Stimulated activated CD8-positive, alpha-beta memory T cell treated with anti-CD3 and anti-CD28 coated beads, Interleukin-7, amount 100 ng/mL, for 48 hours (primary cell): Measurements from ENCODE around the gene SFRP2.

Source experiments
- DNase-seq, 2 donors: peaks; one replicate each; pipeline ENCODE4 v3.0.0-alpha.2; 2020; ENCODE audit warnings: low read depth in 1 of 2; ENCODE audit errors: extremely low read depth in 1 of 2

Gene SFRP2

GRCh38 chr4:153798420-153798819, 9.5 kb upstream of the SFRP2 start:
- DNase-seq, result no peak

- no peak for DNase-seq
Measured at GRCh38 chr4:153794006-153794405, 5.1 kb upstream of the SFRP2 start.

GRCh38 chr4:153792618-153793247, 3.9 kb upstream of the SFRP2 start:
- DNase-seq, result no peak

- DNase-seq, result no peak
Measured at GRCh38 chr4:153791746-153792617, 3.1 kb upstream of the SFRP2 start.

GRCh38 chr4:153790962-153791551, 2.2 kb upstream of the SFRP2 start:
- no peak for DNase-seq

GRCh38 chr4:153790500-153790865, 1.6 kb upstream of the SFRP2 start:
- DNase-seq, result no peak

GRCh38 chr4:153789741-153790499, 1.0 kb upstream of the SFRP2 start:
- DNase-seq, result no peak

- DNase-seq, result no peak
Measured at GRCh38 chr4:153788051-153788412, 851 bp downstream of the SFRP2 start.

- no peak for DNase-seq
Measured at GRCh38 chr4:153787575-153787974, 1.3 kb downstream of the SFRP2 start.

GRCh38 chr4:153787061-153787560, 1.8 kb downstream of the SFRP2 start:
- DNase-seq, result no peak

GRCh38 chr4:153785910-153786721, 2.8 kb downstream of the SFRP2 start:
- DNase-seq, result no peak

- DNase-seq, result no peak
Measured at GRCh38 chr4:153784166-153784699, 4.7 kb downstream of the SFRP2 start.

- DNase-seq, result no peak
Measured at GRCh38 chr4:153782581-153782980, 6.3 kb downstream of the SFRP2 start.

GRCh38 chr4:153781717-153782416, 7.0 kb downstream of the SFRP2 start:
- DNase-seq, result no peak

- no peak for DNase-seq
Measured at GRCh38 chr4:153781280-153781679, 7.6 kb downstream of the SFRP2 start.

- DNase-seq, result no peak
Measured at GRCh38 chr4:153780876-153781275, 8.0 kb downstream of the SFRP2 start.

- no peak for DNase-seq
Measured at GRCh38 chr4:153780221-153780620, 8.7 kb downstream of the SFRP2 start.

- DNase-seq, result no peak
Measured at GRCh38 chr4:153778383-153778782, 10.5 kb downstream of the SFRP2 start.

GRCh38 chr4:153777421-153777820, 11.5 kb downstream of the SFRP2 start:
- no peak for DNase-seq
